Lung (tissue), 12 donors: ENCODE measurements around the gene FUT1. TPM values are rescaled to one million over a fixed set of nuclear protein-coding genes. Genes with fewer than 3 reads are reported as not detected.

Experiments
- ATAC-seq: fragments of 200-7000 bp; cut with Tn5 transposase; one replicate; pipeline ENCODE4 v1.9.1; 2020; ENCODE audit warnings: moderate number of reproducible peaks; ENCODE audit not compliant: insufficient read depth, low FRiP score
- DNase-seq, 3 donors: peaks; one replicate each; pipeline ENCODE4 v3.0.0-alpha.2; 2013 to 2017
- H3K27ac ChIP-seq, 2 donors: one replicate each; pipeline ENCODE4 v1.5.1; 2013; ENCODE audit warnings: mild to moderate bottlenecking in 2 of 2, moderate library complexity in 2 of 2, control low read depth in 1 of 2, inconsistent platforms in 1 of 2, low read depth in 1 of 2, low read length in 1 of 2
- H3K27me3 ChIP-seq, 3 donors: one replicate each; pipeline ENCODE4 v1.5.1; 2013; ENCODE audit warnings: low read length in 2 of 3; ENCODE audit not compliant: control insufficient read depth in 3 of 3, insufficient read depth in 3 of 3
- H3K36me3 ChIP-seq, 4 donors: one replicate each; pipeline ENCODE4 v1.5.1; 2013; ENCODE audit warnings: low read length in 4 of 4, mild to moderate bottlenecking in 1 of 4, moderate library complexity in 1 of 4; ENCODE audit not compliant: control insufficient read depth in 4 of 4, insufficient read depth in 4 of 4
- H3K4me1 ChIP-seq, 5 donors: one replicate each; pipeline ENCODE4 v1.5.1; 2013; ENCODE audit warnings: low read length in 5 of 5, mild to moderate bottlenecking in 2 of 5, moderate library complexity in 1 of 5; ENCODE audit not compliant: control insufficient read depth in 5 of 5, insufficient read depth in 5 of 5
- H3K4me3 ChIP-seq: one replicate; pipeline ENCODE4 v1.5.1; 2013; ENCODE audit warnings: mild to moderate bottlenecking, control low read depth, moderate library complexity
- H3K9ac ChIP-seq, 2 donors: one replicate each; pipeline ENCODE4 v1.5.1; 2013; ENCODE audit warnings: low read length in 2 of 2, control low read depth in 1 of 2; ENCODE audit not compliant: insufficient read depth in 1 of 2
- H3K9me3 ChIP-seq, 4 donors: one replicate each; pipeline ENCODE4 v1.5.1; 2013; ENCODE audit warnings: low read length in 3 of 4, mild to moderate bottlenecking in 1 of 4, moderate library complexity in 1 of 4; ENCODE audit not compliant: control insufficient read depth in 4 of 4, insufficient read depth in 3 of 4
- WGBS, 2 donors: extraction: QIAGEN DNeasy Blood & Tissue Kit; methylation state at CpG; one replicate each; pipeline ENCODE4 v1.1.7; 2013; 5-methylcytosine and 5-hydroxymethylcytosine counted together
- polyA plus RNA-seq, 2 donors: library from polyadenylated mRNA; stranded (reverse); fragments of 200-250 nt; gene quantifications; one replicate each; pipeline ENCODE4 v1.2.1, GENCODE V29; 2013
- total RNA-seq, 2 donors: library from RNA; depleted of rRNA in 1 of 2; stranded (reverse); fragments of >200 nt in 1 of 2; gene quantifications; one replicate each; pipeline ENCODE4 v1.2.1, GENCODE V29; 2014 to 2021
- TF ChIP-seq, protein P1 (sequence below): IDR thresholded peaks from 2 replicates; pipeline ENCODE4 v1.5.1; 2012; ENCODE audit warnings: mild to moderate bottlenecking; ENCODE audit errors: control extremely low read depth, extremely low read depth
- donor health status: control.
- donor health status: control.
- donor health status: Bipolar disorder and iron deficiency.
- donor health status: healthy.
- donor health status: DM: yes; HTN: yes; CAD: no.

Gene FUT1
- total and polyA plus RNA-seq, 4 donors: 5.1 to 12.4 (median 7.1) TPM

GRCh38 chr19:48713864-48714755 lies 38.3 kb downstream of the FUT1 start:
- peak; percentile 94 for ATAC-seq
- Histone ChIP-seq H3K9me3 (peaks cover 0 to 3% (median 0%) of the 10 kb centered on the region in 4 donors), H3K4me3 (peak overlapping the region; percentile 43), H3K27ac (peak overlapping the region; percentile 69 to 86), H3K9ac (peak overlapping the region; percentile 67 to 78), H3K36me3 (no peaks in the 10 kb centered on the region), H3K27me3 (no peaks in the 10 kb centered on the region), H3K4me1 (peaks cover 0 to 35% (median 9%) of the 10 kb centered on the region in 5 donors)
- peak; percentile 100 for DNase-seq
- 1% methylated on average over 51 to 67 of the region's 67 CpGs for WGBS, 2 donors
- TF ChIP-seq, protein P1, sequence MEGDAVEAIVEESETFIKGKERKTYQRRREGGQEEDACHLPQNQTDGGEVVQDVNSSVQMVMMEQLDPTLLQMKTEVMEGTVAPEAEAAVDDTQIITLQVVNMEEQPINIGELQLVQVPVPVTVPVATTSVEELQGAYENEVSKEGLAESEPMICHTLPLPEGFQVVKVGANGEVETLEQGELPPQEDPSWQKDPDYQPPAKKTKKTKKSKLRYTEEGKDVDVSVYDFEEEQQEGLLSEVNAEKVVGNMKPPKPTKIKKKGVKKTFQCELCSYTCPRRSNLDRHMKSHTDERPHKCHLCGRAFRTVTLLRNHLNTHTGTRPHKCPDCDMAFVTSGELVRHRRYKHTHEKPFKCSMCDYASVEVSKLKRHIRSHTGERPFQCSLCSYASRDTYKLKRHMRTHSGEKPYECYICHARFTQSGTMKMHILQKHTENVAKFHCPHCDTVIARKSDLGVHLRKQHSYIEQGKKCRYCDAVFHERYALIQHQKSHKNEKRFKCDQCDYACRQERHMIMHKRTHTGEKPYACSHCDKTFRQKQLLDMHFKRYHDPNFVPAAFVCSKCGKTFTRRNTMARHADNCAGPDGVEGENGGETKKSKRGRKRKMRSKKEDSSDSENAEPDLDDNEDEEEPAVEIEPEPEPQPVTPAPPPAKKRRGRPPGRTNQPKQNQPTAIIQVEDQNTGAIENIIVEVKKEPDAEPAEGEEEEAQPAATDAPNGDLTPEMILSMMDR: no peak

GRCh38 chr19:48713041-48713863 lies 39.2 kb downstream of the FUT1 start:
- no peak for ATAC-seq
- peaks cover 0 to 3% (median 0%) of the 10 kb centered on the region in 4 donors for H3K9me3 ChIP-seq
- WGBS, 2 donors: 11 to 17% methylated on average over 25 of the region's 25 CpGs
- H3K36me3 ChIP-seq: no peaks in the 10 kb centered on the region
- peak overlapping the region; percentile 43 for H3K4me3 ChIP-seq
- TF ChIP-seq, protein P1: no peak
- DNase-seq: no peak
- no peaks in the 10 kb centered on the region for H3K27me3 ChIP-seq
- peak overlapping the region; percentile 62 to 67 for H3K9ac ChIP-seq
- H3K27ac ChIP-seq: peak overlapping the region in 1 of 2 donors; percentile 63
- peaks cover 0 to 32% (median 8%) of the 10 kb centered on the region in 5 donors for H3K4me1 ChIP-seq

DNA sequence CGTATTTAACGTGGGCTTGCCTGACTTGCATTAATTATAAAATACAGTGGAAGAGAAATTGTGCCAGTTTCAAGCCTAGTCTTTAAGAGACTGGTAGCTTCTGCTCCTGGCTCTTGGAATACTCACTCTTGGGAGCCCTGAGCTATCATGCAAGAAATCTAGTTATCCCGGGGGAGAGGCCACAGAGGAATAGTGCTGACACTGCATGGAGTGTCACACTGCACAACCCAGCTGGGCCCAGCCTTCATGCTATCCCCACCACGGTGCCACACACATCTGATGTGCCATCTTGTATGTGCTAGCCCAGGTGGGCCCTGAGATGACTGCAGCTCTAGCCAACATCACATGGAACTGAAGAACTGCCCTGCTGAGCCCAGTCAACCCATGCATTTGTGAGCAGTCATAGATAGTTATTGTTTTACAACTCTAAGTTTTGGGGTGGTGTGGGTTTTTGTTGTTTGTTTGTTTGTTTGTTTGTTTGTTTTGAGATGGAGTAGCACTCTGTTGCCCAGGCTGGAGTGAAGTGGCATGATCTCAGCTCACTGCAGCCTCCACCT lies 41.3 kb downstream of the FUT1 start:
- no peak for ATAC-seq
- TF ChIP-seq, protein P1: no peak
- no peak overlapping the region for H3K4me3 ChIP-seq
- peaks cover 0 to 20% (median 5%) of the 10 kb centered on the region in 5 donors for H3K4me1 ChIP-seq
- H3K27ac ChIP-seq: no peak overlapping the region
- H3K9ac ChIP-seq: no peak overlapping the region
- no peak for DNase-seq
- WGBS, 2 donors: 93% methylated on average over 4 of the region's 4 CpGs
- no peaks in the 10 kb centered on the region for H3K36me3 ChIP-seq
- H3K27me3 ChIP-seq: no peaks in the 10 kb centered on the region
- peaks cover 0 to 3% (median 0%) of the 10 kb centered on the region in 4 donors for H3K9me3 ChIP-seq
